ENCODE data around the gene PLLP. TPM values are rescaled to one million over a fixed set of nuclear protein-coding genes. Genes with fewer than 3 reads are reported as not detected.

The PLLP gene
- total and polyA plus RNA-seq, 9 of the 15 experiments (the other 6 are each of a cell fraction or from before 2014, with no cell fraction given), result 0.09 to 0.96 (median 0.27) TPM

GRCh38 chr16:57244767-57245471, 39.6 kb downstream of the PLLP start, which contains the start of gene ARL2BP (continued):
- TF ChIP-seq, protein P1, sequence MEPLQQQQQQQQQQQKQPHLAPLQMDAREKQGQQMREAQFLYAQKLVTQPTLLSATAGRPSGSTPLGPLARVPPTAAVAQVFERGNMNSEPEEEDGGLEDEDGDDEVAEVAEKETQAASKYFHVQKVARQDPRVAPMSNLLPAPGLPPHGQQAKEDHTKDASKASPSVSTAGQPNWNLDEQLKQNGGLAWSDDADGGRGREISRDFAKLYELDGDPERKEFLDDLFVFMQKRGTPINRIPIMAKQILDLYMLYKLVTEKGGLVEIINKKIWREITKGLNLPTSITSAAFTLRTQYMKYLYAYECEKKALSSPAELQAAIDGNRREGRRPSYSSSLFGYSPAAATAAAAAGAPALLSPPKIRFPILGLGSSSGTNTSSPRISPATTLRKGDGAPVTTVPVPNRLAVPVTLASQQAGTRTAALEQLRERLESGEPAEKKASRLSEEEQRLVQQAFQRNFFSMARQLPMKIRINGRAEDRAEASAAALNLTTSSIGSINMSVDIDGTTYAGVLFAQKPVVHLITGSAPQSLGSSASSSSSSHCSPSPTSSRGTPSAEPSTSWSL (CRISPR knock-in tag; IDR thresholded peaks at IDR 0.05; ENCODE audit: borderline replicate concordance), result no peak
- no peak for TF ChIP-seq ZNF3 (CRISPR knock-in tag; IDR thresholded peaks at IDR 0.05)
- TF ChIP-seq KLF1 (tag; IDR thresholded peaks at IDR 0.05), result peak; percentile 87; the same call in 1 of the 2 replicates
- no peak for TF ChIP-seq MXD1 (CRISPR knock-in tag; IDR thresholded peaks at IDR 0.05; ENCODE audit: borderline replicate concordance, poor library complexity, severe bottlenecking)
- TF ChIP-seq ZNF324 (CRISPR knock-in tag; IDR thresholded peaks at IDR 0.05), result no peak
- no peak for TF ChIP-seq HES1 (IDR thresholded peaks at IDR 0.05; ENCODE audit: low read depth)
- no peak for TF ChIP-seq ADNP (tag; IDR thresholded peaks at IDR 0.05)
- no peak for TF ChIP-seq HEY1 (CRISPR knock-in tag; IDR thresholded peaks at IDR 0.05; ENCODE audit: borderline replicate concordance)
- TF ChIP-seq POLR2G (IDR thresholded peaks at IDR 0.05; ENCODE audit: low read depth, low read length), result peak; percentile 96
- no peak for TF ChIP-seq ZNF124 (CRISPR knock-in tag; IDR thresholded peaks at IDR 0.05)
- peak in 1 of 2 experiments; percentile 77; a peak in 1 of 4 replicates for TF ChIP-seq KDM4B (IDR thresholded peaks at IDR 0.05; ENCODE audit: borderline replicate concordance in 2 of 2, low read depth in 1 of 2)
- TF ChIP-seq TAL1 (IDR thresholded peaks at IDR 0.05), result no peak
- peak; percentile 51 to 64 for TF ChIP-seq RAD21 (CRISPR knock-in tag; conservative IDR thresholded peaks at IDR 0.05 in 1 of 2, IDR thresholded peaks at IDR 0.05 in 1 of 2)
- no peak for TF ChIP-seq ZBTB34 (CRISPR knock-in tag; IDR thresholded peaks at IDR 0.05)
- TF ChIP-seq IRF2 (CRISPR knock-in tag; IDR thresholded peaks at IDR 0.05), result no peak
- TF ChIP-seq, protein P2, sequence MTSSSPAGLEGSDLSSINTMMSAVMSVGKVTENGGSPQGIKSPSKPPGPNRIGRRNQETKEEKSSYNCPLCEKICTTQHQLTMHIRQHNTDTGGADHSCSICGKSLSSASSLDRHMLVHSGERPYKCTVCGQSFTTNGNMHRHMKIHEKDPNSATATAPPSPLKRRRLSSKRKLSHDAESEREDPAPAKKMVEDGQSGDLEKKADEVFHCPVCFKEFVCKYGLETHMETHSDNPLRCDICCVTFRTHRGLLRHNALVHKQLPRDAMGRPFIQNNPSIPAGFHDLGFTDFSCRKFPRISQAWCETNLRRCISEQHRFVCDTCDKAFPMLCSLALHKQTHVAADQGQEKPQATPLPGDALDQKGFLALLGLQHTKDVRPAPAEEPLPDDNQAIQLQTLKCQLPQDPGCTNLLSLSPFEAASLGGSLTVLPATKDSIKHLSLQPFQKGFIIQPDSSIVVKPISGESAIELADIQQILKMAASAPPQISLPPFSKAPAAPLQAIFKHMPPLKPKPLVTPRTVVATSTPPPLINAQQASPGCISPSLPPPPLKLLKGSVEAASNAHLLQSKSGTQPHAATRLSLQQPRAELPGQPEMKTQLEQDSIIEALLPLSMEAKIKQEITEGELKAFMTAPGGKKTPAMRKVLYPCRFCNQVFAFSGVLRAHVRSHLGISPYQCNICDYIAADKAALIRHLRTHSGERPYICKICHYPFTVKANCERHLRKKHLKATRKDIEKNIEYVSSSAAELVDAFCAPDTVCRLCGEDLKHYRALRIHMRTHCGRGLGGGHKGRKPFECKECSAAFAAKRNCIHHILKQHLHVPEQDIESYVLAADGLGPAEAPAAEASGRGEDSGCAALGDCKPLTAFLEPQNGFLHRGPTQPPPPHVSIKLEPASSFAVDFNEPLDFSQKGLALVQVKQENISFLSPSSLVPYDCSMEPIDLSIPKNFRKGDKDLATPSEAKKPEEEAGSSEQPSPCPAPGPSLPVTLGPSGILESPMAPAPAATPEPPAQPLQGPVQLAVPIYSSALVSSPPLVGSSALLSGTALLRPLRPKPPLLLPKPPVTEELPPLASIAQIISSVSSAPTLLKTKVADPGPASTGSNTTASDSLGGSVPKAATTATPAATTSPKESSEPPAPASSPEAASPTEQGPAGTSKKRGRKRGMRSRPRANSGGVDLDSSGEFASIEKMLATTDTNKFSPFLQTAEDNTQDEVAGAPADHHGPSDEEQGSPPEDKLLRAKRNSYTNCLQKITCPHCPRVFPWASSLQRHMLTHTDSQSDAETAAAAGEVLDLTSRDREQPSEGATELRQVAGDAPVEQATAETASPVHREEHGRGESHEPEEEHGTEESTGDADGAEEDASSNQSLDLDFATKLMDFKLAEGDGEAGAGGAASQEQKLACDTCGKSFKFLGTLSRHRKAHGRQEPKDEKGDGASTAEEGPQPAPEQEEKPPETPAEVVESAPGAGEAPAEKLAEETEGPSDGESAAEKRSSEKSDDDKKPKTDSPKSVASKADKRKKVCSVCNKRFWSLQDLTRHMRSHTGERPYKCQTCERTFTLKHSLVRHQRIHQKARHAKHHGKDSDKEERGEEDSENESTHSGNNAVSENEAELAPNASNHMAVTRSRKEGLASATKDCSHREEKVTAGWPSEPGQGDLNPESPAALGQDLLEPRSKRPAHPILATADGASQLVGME (CRISPR knock-in tag; IDR thresholded peaks at IDR 0.05), result peak; percentile 85; the same call in 1 of the 2 replicates

All from K562 (cell line).